SK-N-SH (cell line): ENCODE measurements around the gene ZNF580. TPM values are rescaled to one million over a fixed set of nuclear protein-coding genes. Genes with fewer than 3 reads are reported as not detected.

Experiments
- CTCF ChIA-PET: fragments of 300-600, 350-600 bp; formaldehyde crosslinking; extraction: SDS; loops from one replicate; lab custom pipeline; 2021; lab: Yijun Ruan, JAX
- POLR2A ChIA-PET: fragments of 350-600 bp; sonication (Branson Sonifier 250); formaldehyde crosslinking; extraction: SDS; loops from one replicate; lab custom pipeline; 2020; ENCODE audit warnings: antibody characterized with exemption, inconsistent platforms; lab: Yijun Ruan, JAX
- DNase-seq: peaks from one replicate; pipeline ENCODE4 v3.0.0; 2012
- H2AFZ ChIP-seq: fragments of 200-600 bp; sonication (generic); 2 replicates; pipeline ENCODE4 v1.8.1; 2016; ENCODE audit warnings: antibody characterized with exemption, mild to moderate bottlenecking, low read depth
- H3F3A ChIP-seq: fragments of 200-600 bp; sonication (generic); replicated peaks from 2 replicates; pipeline ENCODE3; 2016; ENCODE audit warnings: antibody characterized with exemption, mild to moderate bottlenecking; ENCODE audit not compliant: insufficient read depth
- H3K27ac ChIP-seq, 2 experiments: fragments of 200-500 bp in 1 of 2; fragments of 200-600 bp in 1 of 2; sonication (Bioruptor generic) in 1 of 2; sonication (generic), shearing (Covaris generic) in 1 of 2; 2 replicates each; pipeline versions ENCODE4 v1.5.1 to v1.6.1; 2014 to 2016; ENCODE audit warnings: low read depth in 2 of 2, inconsistent platforms in 1 of 2, low read length in 1 of 2, mild to moderate bottlenecking in 1 of 2, mixed read lengths in 1 of 2
- H3K27me3 ChIP-seq: fragments of 200-600 bp; sonication (generic), shearing (Covaris generic); 2 replicates; pipeline ENCODE4 v1.6.1; 2016; ENCODE audit warnings: mixed run types; ENCODE audit not compliant: insufficient read depth
- H3K36me3 ChIP-seq, 2 experiments: fragments of 200-500 bp in 1 of 2; fragments of 200-600 bp in 1 of 2; sonication (Bioruptor generic) in 1 of 2; sonication (generic) in 1 of 2; replicated peaks in 1 of 2; 2 replicates each; pipeline versions ENCODE3 to v1.5.1; 2014 to 2016; ENCODE audit warnings: low read length in 1 of 2, mild to moderate bottlenecking in 1 of 2; ENCODE audit not compliant: insufficient read depth in 2 of 2, control insufficient read depth in 1 of 2
- H3K4me1 ChIP-seq, 2 experiments: fragments of 200-500 bp in 1 of 2; fragments of 200-600 bp in 1 of 2; sonication (Bioruptor generic) in 1 of 2; sonication (generic), shearing (Covaris generic) in 1 of 2; 2 replicates each; pipeline versions ENCODE4 v1.5.1 to v1.6.1; 2014 to 2016; ENCODE audit warnings: low read depth in 1 of 2, low read length in 1 of 2, mixed run types in 1 of 2; ENCODE audit not compliant: insufficient read depth in 2 of 2, control insufficient read depth in 1 of 2
- H3K4me2 ChIP-seq: fragments of 200-600 bp; sonication (generic), shearing (Covaris generic); 2 replicates; pipeline ENCODE4 v1.6.1; 2017; ENCODE audit warnings: mixed run types
- H3K4me3 ChIP-seq, 2 experiments: fragments of 200-500 bp in 1 of 2; fragments of 200-600 bp in 1 of 2; sonication (Bioruptor generic) in 1 of 2; sonication (generic), shearing (Covaris generic) in 1 of 2; 2 replicates each; pipeline versions ENCODE4 v1.5.1 to v1.8.1; 2014 to 2016; ENCODE audit warnings: low read depth in 2 of 2, inconsistent platforms in 1 of 2, low read length in 1 of 2, mild to moderate bottlenecking in 1 of 2, mixed read lengths in 1 of 2, moderate library complexity in 1 of 2
- H3K79me2 ChIP-seq: fragments of 200-600 bp; sonication (generic); 2 replicates; pipeline ENCODE4 v1.8.1; 2017; ENCODE audit warnings: mild to moderate bottlenecking; ENCODE audit not compliant: insufficient read depth
- H3K9ac ChIP-seq: fragments of 200-600 bp; sonication (generic); 2 replicates; pipeline ENCODE4 v1.6.1; 2017; ENCODE audit warnings: mixed run types
- H3K9me2 ChIP-seq: fragments of 200-600 bp; sonication (generic); 2 replicates; pipeline ENCODE4 v1.6.1; 2017; ENCODE audit warnings: mixed run types
- H3K9me3 ChIP-seq: fragments of 200-600 bp; sonication (generic); 2 replicates; pipeline ENCODE4 v1.6.1; 2017; ENCODE audit warnings: mixed run types, mild to moderate bottlenecking, moderate library complexity
- H4K20me1 ChIP-seq: fragments of 200-600 bp; sonication (generic); 2 replicates; pipeline ENCODE4 v1.6.1; 2017; ENCODE audit warnings: mild to moderate bottlenecking, mixed run types; ENCODE audit not compliant: insufficient read depth
- EP300 ChIP-seq, 2 experiments: IDR thresholded peaks; 2 replicates each; pipeline versions ENCODE4 v1.4.0 to v1.6.1; 2012; ENCODE audit warnings: borderline replicate concordance in 1 of 2, low read depth in 1 of 2, low read length in 1 of 2
- FOXJ3 ChIP-seq: sonication (generic); formaldehyde crosslinking; IDR thresholded peaks from 2 replicates; pipeline ENCODE4 v1.5.1; 2020; ENCODE audit warnings: mild to moderate bottlenecking, missing genetic modification reagents
- FOXM1 ChIP-seq: IDR thresholded peaks from 2 replicates; pipeline ENCODE4 v1.4.0; 2012; ENCODE audit warnings: low read depth, mild to moderate bottlenecking
- GABPA ChIP-seq: IDR thresholded peaks from 2 replicates; pipeline ENCODE4 v1.4.0; 2012; ENCODE audit warnings: low read depth, mild to moderate bottlenecking
- GATA2 ChIP-seq: sonication (generic); formaldehyde crosslinking; IDR thresholded peaks from 2 replicates; pipeline ENCODE4 v1.5.0; 2020; ENCODE audit warnings: mild to moderate bottlenecking, missing genetic modification reagents
- JUND ChIP-seq: IDR thresholded peaks from 2 replicates; pipeline ENCODE4 v1.4.0; 2012
- MEF2A ChIP-seq: IDR thresholded peaks from 2 replicates; pipeline ENCODE4 v1.4.0; 2012; ENCODE audit warnings: low read depth, borderline replicate concordance
- MXI1 ChIP-seq: IDR thresholded peaks from 2 replicates; pipeline ENCODE4 v1.6.1; 2012; ENCODE audit warnings: mild to moderate bottlenecking, low read depth, low read length, improper control_type of control experiment
- NFIC ChIP-seq: IDR thresholded peaks from 2 replicates; pipeline ENCODE4 v1.4.0; 2012; ENCODE audit warnings: borderline replicate concordance
- POLR2AphosphoS5 ChIP-seq: IDR thresholded peaks from 2 replicates; pipeline ENCODE4 v1.6.1; 2012; ENCODE audit warnings: low read depth, low read length
- RCOR1 ChIP-seq: fragments of 150-350 bp; IDR thresholded peaks from 2 replicates; pipeline ENCODE4 v1.6.1; 2017; ENCODE audit warnings: antibody characterized with exemption, low read length
- RFX5 ChIP-seq: IDR thresholded peaks from 2 replicates; pipeline ENCODE4 v1.6.1; 2012; ENCODE audit warnings: mild to moderate bottlenecking, improper control_type of control experiment, low read length
- SIN3A ChIP-seq: IDR thresholded peaks from 2 replicates; pipeline ENCODE4 v1.6.1; 2012; ENCODE audit warnings: low read depth, mild to moderate bottlenecking, low read length, moderate library complexity, borderline replicate concordance
- SMC3 ChIP-seq: IDR thresholded peaks from 2 replicates; pipeline ENCODE4 v1.6.1; 2012; ENCODE audit warnings: low read depth, low read length, improper control_type of control experiment
- TCF12 ChIP-seq: IDR thresholded peaks from 2 replicates; pipeline ENCODE4 v1.4.0; 2012
- YY1 ChIP-seq: IDR thresholded peaks from 2 replicates; pipeline ENCODE4 v1.4.0; 2012; ENCODE audit warnings: low read depth, mild to moderate bottlenecking
- WGBS: methylation state at CpG from one replicate; pipeline ENCODE4 v1.1.6; 2017; ENCODE audit warnings: low lambda C conversion rate; 5-methylcytosine and 5-hydroxymethylcytosine counted together
- polyA plus RNA-seq, 3 experiments: library from polyadenylated mRNA; depleted of rRNA; stranded (reverse); fragments of >200 nt; gene quantifications; 2 replicates each; pipeline ENCODE4 v1.2.3, GENCODE V29; 2012
- TF ChIP-seq, protein P1 (sequence below): IDR thresholded peaks from 2 replicates; pipeline ENCODE4 v1.4.0; 2012; ENCODE audit warnings: low read depth
- TF ChIP-seq, protein P2 (sequence below): fragments of 200-600 bp; sonication (generic); IDR thresholded peaks from 2 replicates; pipeline ENCODE4 v1.6.1; 2017; ENCODE audit warnings: antibody characterized with exemption, mild to moderate bottlenecking, moderate library complexity
- TF ChIP-seq, protein P3 (sequence below): IDR thresholded peaks from 2 replicates; pipeline ENCODE4 v1.4.0; 2012; ENCODE audit warnings: low read depth, borderline replicate concordance
- TF ChIP-seq, protein P4 (sequence below): IDR thresholded peaks from 2 replicates; pipeline ENCODE4; 2012

The ZNF580 gene
- polyA plus RNA-seq, 1 of the 3 experiments (the other 2 are of a cell fraction) = 21.9 TPM

DNA sequence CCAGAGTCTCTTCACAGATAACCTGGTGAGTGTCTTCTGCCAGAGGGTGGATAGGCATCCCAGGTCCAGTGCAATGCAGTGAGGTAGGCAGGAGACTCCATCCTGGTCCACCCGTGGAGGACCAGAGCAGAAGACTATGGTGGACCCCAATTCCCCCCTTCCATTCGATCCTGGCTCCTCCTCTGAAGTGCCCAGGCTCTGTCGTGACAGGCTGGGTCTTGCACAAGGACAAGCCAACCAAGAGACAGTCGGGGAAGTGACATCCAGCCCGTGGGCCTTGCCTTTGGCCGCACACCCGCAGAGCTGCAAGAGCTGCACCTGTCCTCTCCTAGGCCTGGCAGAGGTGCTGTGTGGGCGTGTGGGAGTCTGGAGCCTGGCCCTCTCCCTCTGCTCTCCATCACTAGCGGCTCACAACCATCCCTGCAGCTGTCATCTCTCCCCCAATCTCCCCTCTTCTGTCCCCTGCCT lies 19.6 kb upstream of the ZNF580 start:
- H3K9ac ChIP-seq = no peak overlapping the region
- WGBS = 40% methylated on average over 1 of the region's 9 CpGs
- ChIA-PET CTCF (interaction anchor here (0.9 to 6.7 kb wide), 4 partner anchors 11 to 154 kb away, joined by 3 to 40 read pairs (median 4); partner anchors contain the start of genes ZNF524 and ZNF580), POLR2A (interaction anchor here (0.8 kb wide), 1 partner anchor 16 kb away, joined by 3 read pairs; the partner anchor contains the start of gene ZNF865)
- no peaks in the 10 kb centered on the region for H3K9me2 ChIP-seq
- peaks cover 0 to 2% of the 10 kb centered on the region in 2 experiments; a peak in 1 of 4 replicates for H3K4me1 ChIP-seq
- H3K27ac ChIP-seq = no peak overlapping the region
- no peak overlapping the region for H3K4me3 ChIP-seq
- H3K36me3 ChIP-seq = peaks cover 0 to 15% of the 10 kb centered on the region in 2 experiments
- H3K79me2 ChIP-seq = peaks cover 11% of the 10 kb centered on the region; the same call in 1 of the 2 replicates
- DNase-seq = no peak
- H3K4me2 ChIP-seq = no peak overlapping the region
- TF ChIP-seq, protein P1, sequence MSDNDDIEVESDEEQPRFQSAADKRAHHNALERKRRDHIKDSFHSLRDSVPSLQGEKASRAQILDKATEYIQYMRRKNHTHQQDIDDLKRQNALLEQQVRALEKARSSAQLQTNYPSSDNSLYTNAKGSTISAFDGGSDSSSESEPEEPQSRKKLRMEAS = no peak
- TF ChIP-seq SIN3A (no peak), FOXM1 (no peak), POLR2AphosphoS5 (no peak), NFIC (no peak), JUND (no peak), RCOR1 (no peak), TCF12 (no peak), EP300 (IDR thresholded peaks at IDR 0.05; ENCODE audit: borderline replicate concordance in 1 of 2, low read depth in 1 of 2, low read length in 1 of 2) (no peak)
- TF ChIP-seq, protein P2, sequence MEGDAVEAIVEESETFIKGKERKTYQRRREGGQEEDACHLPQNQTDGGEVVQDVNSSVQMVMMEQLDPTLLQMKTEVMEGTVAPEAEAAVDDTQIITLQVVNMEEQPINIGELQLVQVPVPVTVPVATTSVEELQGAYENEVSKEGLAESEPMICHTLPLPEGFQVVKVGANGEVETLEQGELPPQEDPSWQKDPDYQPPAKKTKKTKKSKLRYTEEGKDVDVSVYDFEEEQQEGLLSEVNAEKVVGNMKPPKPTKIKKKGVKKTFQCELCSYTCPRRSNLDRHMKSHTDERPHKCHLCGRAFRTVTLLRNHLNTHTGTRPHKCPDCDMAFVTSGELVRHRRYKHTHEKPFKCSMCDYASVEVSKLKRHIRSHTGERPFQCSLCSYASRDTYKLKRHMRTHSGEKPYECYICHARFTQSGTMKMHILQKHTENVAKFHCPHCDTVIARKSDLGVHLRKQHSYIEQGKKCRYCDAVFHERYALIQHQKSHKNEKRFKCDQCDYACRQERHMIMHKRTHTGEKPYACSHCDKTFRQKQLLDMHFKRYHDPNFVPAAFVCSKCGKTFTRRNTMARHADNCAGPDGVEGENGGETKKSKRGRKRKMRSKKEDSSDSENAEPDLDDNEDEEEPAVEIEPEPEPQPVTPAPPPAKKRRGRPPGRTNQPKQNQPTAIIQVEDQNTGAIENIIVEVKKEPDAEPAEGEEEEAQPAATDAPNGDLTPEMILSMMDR = no peak
- no peak overlapping the region for H2AFZ ChIP-seq
- H3K9me3 ChIP-seq = no peaks in the 10 kb centered on the region
- peaks cover 12% of the 10 kb centered on the region for H3F3A ChIP-seq
- no peaks in the 10 kb centered on the region for H3K27me3 ChIP-seq
- no peaks in the 10 kb centered on the region for H4K20me1 ChIP-seq

DNA sequence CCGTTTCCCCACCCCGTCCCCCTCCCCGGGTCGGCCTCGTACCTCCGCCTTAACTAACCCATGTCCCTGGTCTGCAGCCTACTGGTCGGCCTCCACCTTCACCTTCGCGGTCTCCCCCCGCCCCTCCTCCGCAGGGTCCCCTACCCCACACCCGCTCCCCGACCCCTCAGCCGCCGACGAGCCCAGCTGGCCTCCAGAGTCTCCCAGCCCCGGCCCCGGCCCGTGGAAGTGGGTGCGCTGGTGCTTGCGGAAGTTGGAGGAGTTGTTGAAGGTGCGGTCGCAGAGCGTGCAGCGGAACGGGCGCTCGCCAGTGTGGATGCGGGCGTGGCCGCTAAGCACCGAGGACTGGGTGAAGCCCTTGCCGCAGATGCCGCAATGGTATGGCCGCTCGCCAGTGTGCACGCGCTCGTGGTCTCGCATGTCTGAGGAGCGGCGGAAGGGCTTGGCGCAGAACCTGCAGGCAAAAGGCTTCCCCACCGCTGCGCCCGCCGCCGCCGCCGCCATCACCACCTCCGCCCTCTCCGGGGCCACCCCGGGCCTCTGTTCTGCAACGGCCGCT lies 19.1 kb upstream of the ZNF580 start:
- H3K4me2 ChIP-seq = no peak overlapping the region
- CTCF ChIA-PET = interaction anchor here (0.6 to 6.7 kb wide), 2 partner anchors 10 to 249 kb away, joined by 3 to 40 read pairs; no protein-coding TSS in a partner anchor
- H3K9me2 ChIP-seq = no peaks in the 10 kb centered on the region
- H3K9ac ChIP-seq = no peak overlapping the region
- H3K4me3 ChIP-seq = no peak overlapping the region
- DNase-seq = no peak
- H3K27ac ChIP-seq = no peak overlapping the region
- peaks cover 12% of the 10 kb centered on the region for H3F3A ChIP-seq
- H3K27me3 ChIP-seq = no peaks in the 10 kb centered on the region
- no peak for TF ChIP-seq MXI1
- TF ChIP-seq POLR2AphosphoS5 = no peak
- no peak for TF ChIP-seq JUND
- no peak for TF ChIP-seq SMC3
- TF ChIP-seq FOXJ3 = no peak
- no peak for TF ChIP-seq EP300 (IDR thresholded peaks at IDR 0.05; ENCODE audit: borderline replicate concordance in 1 of 2, low read depth in 1 of 2, low read length in 1 of 2)
- no peak for TF ChIP-seq GABPA
- TF ChIP-seq, protein P3, sequence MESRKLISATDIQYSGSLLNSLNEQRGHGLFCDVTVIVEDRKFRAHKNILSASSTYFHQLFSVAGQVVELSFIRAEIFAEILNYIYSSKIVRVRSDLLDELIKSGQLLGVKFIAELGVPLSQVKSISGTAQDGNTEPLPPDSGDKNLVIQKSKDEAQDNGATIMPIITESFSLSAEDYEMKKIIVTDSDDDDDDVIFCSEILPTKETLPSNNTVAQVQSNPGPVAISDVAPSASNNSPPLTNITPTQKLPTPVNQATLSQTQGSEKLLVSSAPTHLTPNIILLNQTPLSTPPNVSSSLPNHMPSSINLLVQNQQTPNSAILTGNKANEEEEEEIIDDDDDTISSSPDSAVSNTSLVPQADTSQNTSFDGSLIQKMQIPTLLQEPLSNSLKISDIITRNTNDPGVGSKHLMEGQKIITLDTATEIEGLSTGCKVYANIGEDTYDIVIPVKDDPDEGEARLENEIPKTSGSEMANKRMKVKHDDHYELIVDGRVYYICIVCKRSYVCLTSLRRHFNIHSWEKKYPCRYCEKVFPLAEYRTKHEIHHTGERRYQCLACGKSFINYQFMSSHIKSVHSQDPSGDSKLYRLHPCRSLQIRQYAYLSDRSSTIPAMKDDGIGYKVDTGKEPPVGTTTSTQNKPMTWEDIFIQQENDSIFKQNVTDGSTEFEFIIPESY = no peak
- TF ChIP-seq MEF2A = no peak
- TF ChIP-seq RFX5 = no peak
- no peak for TF ChIP-seq FOXM1
- no peak for TF ChIP-seq GATA2 (CRISPR knock-in tag)
- TF ChIP-seq, protein P4, sequence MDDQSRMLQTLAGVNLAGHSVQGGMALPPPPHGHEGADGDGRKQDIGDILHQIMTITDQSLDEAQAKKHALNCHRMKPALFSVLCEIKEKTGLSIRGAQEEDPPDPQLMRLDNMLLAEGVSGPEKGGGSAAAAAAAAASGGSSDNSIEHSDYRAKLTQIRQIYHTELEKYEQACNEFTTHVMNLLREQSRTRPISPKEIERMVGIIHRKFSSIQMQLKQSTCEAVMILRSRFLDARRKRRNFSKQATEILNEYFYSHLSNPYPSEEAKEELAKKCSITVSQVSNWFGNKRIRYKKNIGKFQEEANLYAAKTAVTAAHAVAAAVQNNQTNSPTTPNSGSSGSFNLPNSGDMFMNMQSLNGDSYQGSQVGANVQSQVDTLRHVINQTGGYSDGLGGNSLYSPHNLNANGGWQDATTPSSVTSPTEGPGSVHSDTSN = no peak
- no peak for TF ChIP-seq TCF12
- TF ChIP-seq YY1 = no peak
- TF ChIP-seq, all 33 proteins: peak for 0
- H3K79me2 ChIP-seq = peaks cover 11% of the 10 kb centered on the region; the same call in 1 of the 2 replicates
- POLR2A ChIA-PET = no interaction called here
- H3K9me3 ChIP-seq = no peaks in the 10 kb centered on the region
- H4K20me1 ChIP-seq = no peaks in the 10 kb centered on the region
- 96% methylated on average over 42 of the region's 55 CpGs for WGBS
- no peak overlapping the region for H2AFZ ChIP-seq
- H3K4me1 ChIP-seq = peaks cover 0 to 2% of the 10 kb centered on the region in 2 experiments; a peak in 1 of 4 replicates
- peaks cover 0 to 10% of the 10 kb centered on the region in 2 experiments for H3K36me3 ChIP-seq
